ENCODE data around the gene LTB4R.

Gene LTB4R

GRCh38 chr14:24310646-24311604, at the start of gene LTB4R:
TSS of gene LTB4R (plus strand) at chr14:24311502. CDS start at chr14:24315652, 4,150 bp downstream.
- peak; percentile 61 for DNase-seq

GRCh38 chr14:24261969-24262327, 49.4 kb upstream of the LTB4R start:
- DNase-seq, result no peak

DNA sequence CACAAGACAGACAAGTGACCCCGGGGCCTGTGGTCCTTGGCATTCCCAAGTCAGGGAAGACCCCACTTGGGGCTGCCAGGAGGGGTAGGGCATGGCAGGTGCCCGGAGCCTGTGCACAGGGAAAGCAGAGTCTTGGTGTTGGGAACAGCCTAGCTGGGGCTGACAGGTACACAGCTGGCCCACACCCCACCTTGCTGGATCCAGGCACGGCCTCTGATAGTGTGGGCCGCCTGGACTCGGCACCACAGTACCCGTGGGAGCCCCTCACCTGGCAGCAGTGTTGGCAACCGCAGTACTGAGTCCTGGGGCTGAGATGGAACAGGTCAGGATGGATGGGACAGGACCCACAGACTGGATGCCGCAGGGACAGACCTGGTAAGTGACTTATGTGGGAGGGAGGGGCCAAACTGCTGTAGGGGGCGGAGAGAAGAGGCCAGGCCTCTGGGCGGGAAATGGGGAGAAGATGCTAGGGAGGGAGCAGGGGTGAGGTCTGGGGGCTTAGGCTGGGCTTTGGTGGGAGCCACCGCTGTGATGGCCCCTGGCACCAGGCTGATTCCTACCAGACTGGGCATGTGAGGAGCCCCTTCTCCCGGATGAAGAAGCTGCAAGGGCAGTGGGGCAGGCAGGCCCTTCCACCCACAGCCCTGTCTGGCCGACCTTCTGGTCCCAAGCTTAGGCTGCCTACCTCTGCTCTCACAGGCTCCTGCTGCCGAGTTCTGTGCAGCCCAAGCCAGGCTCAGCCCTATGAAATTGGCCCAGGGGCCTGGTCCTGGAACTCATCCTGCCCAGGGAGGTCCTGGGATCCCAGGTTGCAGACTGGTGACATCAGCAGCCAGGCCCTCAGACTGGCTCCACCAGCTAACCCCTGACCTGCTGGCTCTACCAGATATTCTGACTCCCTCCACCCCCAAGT, 48.2 kb upstream of the LTB4R start, which contains the start of gene TGM1:
Gene TGM1 (minus strand): TSS at position 357 of the 913 bp plus-strand sequence. CDS start 825 bp downstream, outside the sequence.
- DNase-seq, result no peak

DNA sequence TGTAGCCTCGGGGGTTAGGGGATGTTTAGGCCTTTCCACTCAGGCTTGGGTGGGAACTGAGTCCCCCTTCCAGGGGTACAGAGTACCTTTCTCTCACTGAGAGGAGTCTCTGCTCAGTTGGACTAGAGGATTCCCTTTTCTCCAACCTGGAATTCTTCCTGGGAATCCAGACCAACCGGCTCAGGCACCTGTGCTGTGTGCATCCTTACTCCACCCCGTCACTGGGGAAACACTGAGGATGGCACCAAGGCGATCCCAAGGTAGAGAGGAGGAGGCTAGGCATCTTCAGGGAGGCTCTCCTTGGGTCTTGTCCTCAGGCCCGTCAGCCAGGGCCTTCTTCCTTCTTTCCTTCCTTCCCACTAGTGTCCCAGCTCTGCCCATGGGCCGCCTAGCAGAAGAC, 47.5 kb upstream of the LTB4R start:
- no peak for DNase-seq

DNA sequence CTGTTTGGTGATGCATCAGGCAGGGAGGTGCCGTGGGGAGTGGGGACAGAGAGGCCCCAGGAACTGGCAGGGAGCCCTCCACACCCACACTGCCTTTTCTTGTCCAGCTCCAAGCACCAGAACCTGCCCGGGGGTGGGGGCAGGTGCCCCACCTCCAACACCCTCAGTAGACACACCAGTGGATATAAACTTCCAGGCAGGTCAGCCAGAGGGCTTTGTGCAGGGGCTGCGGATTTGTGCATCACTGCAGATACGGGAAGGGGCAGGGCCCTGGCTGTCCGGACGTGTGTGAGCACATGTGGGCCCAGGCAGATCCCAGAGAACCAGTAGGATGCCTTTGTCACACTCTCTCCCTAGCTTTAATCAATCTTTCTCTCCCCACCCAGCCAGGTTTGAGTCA, 47.0 kb upstream of the LTB4R start:
- DNase-seq, result no peak

GRCh38 chr14:24266344-24267244, 44.7 kb upstream of the LTB4R start:
- no peak for DNase-seq

- no peak for DNase-seq
Measured at GRCh38 chr14:24267516-24267915, 43.8 kb upstream of the LTB4R start.

DNA sequence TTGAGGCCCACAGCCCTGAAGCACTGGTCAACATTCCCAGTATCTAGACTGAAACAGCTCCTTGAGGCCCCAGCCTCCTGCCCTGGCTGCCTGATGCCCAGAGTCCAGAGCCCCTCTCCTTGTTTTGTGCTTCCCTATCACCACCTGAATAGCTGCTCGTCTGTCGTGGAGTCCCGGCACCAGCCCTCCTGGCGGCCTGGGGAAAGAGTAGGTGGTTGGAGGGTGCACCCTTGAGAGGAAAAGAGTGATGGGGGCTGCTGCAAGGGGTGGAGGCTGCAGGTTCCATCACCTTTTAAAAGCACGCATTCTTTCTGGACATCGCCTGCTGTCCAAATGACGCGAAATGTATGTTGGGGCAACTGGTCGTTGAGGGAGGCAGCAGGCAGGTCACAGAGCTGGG, 43.1 kb upstream of the LTB4R start:
- DNase-seq, result no peak

DNA sequence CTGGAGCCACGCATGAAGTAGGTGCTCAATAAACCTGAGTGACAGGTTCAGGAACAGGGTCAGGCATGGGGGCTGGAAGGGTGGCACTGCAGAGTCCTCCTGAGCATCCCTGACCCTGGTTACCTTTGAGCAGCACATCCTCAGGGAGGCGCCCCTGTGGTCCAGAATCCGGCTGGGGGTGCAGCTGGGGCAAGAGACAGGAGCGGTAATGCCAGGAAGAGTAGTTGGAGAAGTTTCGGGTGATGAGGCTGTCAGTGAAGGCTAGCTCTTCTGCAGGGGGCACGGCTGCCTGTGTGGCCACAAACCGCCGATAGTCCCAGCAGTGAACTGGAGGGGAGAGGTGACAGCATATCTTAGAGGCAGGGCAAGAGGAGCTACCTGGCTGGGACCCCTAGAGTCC, 41.9 kb upstream of the LTB4R start:
- DNase-seq, result no peak

DNA sequence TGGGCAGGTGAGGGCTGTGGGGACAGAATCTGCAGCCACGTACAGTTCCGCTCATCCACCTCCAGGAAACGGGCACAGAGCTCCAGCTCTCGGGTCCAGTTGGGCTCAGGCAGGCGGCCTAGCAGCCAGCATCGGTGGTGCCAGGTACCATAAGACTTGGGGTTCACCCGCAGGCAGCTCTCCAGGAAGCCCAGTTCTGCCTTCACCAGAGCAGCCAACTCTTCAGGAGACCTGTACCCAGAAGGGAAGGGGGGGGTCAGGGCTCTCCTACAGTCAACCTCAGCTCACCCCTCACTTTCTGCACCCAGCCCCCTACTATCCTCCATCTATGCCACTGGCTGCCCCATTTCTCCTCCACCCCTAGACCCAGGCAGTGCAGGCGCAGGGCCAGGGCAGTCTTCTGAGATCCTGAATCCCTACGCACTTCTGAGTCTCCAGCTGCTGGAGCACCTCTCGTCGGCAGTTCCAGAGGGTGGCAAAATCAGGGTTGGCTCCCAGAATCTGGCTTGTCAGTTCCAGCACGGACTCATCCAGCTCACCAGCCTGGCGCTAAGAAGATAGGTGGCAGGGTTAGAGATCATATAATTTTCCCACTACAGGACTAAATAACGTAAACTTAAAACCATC, 41.3 kb upstream of the LTB4R start:
- DNase-seq, result no peak

GRCh38 chr14:24270537-24271133, 40.7 kb upstream of the LTB4R start:
- no peak for DNase-seq

- DNase-seq, result peak; percentile 86
Measured at GRCh38 chr14:24271134-24271833, 40.0 kb upstream of the LTB4R start, which contains the start of gene RABGGTA. TSS of gene RABGGTA (minus strand) at chr14:24271597. CDS start at chr14:24271115, 482 bp downstream.

DNA sequence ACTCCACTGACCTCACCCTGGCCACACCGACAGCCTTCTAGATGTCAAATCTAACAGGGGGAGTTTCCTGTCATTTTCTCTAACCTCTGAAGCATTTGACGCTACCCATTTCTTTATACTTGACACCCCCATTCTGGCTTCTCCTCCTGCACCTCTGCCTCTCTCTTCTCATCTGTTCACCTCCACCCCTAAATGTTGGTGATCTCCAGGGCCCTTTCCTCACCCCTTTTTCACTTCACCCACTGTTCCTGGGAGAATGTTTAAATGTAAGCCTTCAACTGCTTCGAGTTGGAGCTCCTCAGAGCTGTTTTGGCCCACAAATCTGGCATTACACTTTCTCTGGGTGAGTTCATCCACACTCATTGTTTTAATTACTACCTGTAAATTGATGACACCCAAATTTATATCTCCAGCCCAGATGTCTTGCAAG, 39.5 kb upstream of the LTB4R start:
- no peak for DNase-seq

- DNase-seq, result no peak
Measured at GRCh38 chr14:24272467-24272866, 38.8 kb upstream of the LTB4R start.

- no peak for DNase-seq
Measured at GRCh38 chr14:24273422-24273998, 37.8 kb upstream of the LTB4R start.

GRCh38 chr14:24274101-24274543, 37.2 kb upstream of the LTB4R start:
- DNase-seq, result peak; percentile 55

GRCh38 chr14:24277071-24277470, 34.2 kb upstream of the LTB4R start:
- DNase-seq, result no peak

DNA sequence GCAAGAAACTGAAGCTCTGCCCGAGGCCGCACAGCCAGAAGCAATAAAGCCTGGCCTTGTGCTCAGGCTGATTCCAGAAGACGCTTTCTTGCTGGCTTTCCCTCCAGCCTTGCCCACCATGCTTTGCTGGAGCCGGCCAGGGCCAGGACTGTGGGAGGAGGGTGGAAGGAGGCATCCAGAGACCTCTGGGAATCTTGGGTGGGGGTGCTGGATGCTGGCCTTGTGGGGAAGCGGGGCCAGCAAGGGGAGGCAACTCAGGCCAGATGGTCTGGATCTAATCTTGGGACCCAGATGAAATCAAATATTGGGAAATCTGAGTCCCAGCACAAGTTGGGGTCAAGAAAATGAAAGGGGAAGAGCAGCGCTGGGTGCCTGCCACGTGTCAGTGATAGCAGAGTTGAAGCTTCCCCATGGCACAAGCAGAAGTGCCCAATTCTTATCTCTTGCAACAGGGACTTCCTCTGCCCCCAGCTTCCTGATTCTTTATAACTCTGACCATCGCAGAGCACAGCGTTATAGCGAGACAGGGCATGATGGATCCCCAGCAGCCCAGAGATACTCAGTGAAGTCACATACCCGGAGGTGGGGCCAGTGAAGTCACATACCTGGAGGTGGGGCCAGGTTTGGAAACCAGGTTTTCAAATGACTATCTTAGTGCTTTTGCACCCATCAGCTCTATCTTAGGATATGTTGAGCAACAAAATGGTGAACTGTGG, 33.5 kb upstream of the LTB4R start:
- DNase-seq, result no peak

GRCh38 chr14:24278424-24278823, 32.9 kb upstream of the LTB4R start:
- no peak for DNase-seq
